ENCODE results near the gene MAP1LC3A. TPM values are rescaled to one million over a fixed set of nuclear protein-coding genes. Genes with fewer than 3 reads are reported as not detected.

Gene MAP1LC3A
- total RNA-seq, 4 donors from 2014 or later = 62.4 to 139 (median 106) TPM

GRCh38 chr20:34539756-34540155, 18.8 kb upstream of the MAP1LC3A start:
- Histone ChIP-seq H3K27ac (peak overlapping the region in 1 of 4 donors; percentile 27), H3K4me3 (no peak overlapping the region), H3K9me3 (no peaks in the 10 kb centered on the region), H3K4me1 (peaks cover 0 to 15% (median 0%) of the 10 kb centered on the region in 4 donors), H3K27me3 (no peaks in the 10 kb centered on the region), H3K36me3 (peaks cover 6 to 87% (median 21%) of the 10 kb centered on the region in 3 donors)
- 93 to 95% methylated on average over 8 of the region's 8 CpGs for WGBS, 2 donors
- TF ChIP-seq POLR2A (IDR thresholded peaks at IDR 0.05) (no peak), EP300 (IDR thresholded peaks at IDR 0.05) (no peak)
- DNase-seq (ENCODE audit: low spot score in 2 of 2) = no peak

GRCh38 chr20:34540596-34541263, 17.8 kb upstream of the MAP1LC3A start:
- Histone ChIP-seq H3K4me1 (peaks cover 0 to 15% (median 0%) of the 10 kb centered on the region in 4 donors), H3K27ac (peak overlapping the region in 1 of 4 donors; percentile 27), H3K4me3 (no peak overlapping the region), H3K27me3 (no peaks in the 10 kb centered on the region), H3K9me3 (no peaks in the 10 kb centered on the region), H3K36me3 (peaks cover 4 to 77% (median 17%) of the 10 kb centered on the region in 3 donors)
- no peak for DNase-seq (ENCODE audit: low spot score in 2 of 2)
- WGBS, 2 donors = 79 to 82% methylated on average over 15 of the region's 15 CpGs
- TF ChIP-seq EP300 (IDR thresholded peaks at IDR 0.05) = no peak
- TF ChIP-seq, protein P1, sequence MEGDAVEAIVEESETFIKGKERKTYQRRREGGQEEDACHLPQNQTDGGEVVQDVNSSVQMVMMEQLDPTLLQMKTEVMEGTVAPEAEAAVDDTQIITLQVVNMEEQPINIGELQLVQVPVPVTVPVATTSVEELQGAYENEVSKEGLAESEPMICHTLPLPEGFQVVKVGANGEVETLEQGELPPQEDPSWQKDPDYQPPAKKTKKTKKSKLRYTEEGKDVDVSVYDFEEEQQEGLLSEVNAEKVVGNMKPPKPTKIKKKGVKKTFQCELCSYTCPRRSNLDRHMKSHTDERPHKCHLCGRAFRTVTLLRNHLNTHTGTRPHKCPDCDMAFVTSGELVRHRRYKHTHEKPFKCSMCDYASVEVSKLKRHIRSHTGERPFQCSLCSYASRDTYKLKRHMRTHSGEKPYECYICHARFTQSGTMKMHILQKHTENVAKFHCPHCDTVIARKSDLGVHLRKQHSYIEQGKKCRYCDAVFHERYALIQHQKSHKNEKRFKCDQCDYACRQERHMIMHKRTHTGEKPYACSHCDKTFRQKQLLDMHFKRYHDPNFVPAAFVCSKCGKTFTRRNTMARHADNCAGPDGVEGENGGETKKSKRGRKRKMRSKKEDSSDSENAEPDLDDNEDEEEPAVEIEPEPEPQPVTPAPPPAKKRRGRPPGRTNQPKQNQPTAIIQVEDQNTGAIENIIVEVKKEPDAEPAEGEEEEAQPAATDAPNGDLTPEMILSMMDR (IDR thresholded peaks at IDR 0.05) = no peak
- TF ChIP-seq POLR2A (IDR thresholded peaks at IDR 0.05) = no peak

- H3K36me3 ChIP-seq = peaks cover 4 to 71% (median 11%) of the 10 kb centered on the region in 3 donors
- no peak overlapping the region for H3K4me3 ChIP-seq
- no peaks in the 10 kb centered on the region for H3K9me3 ChIP-seq
- TF ChIP-seq EP300 (IDR thresholded peaks at IDR 0.05) = no peak
- no peak for TF ChIP-seq POLR2A (IDR thresholded peaks at IDR 0.05)
- 85 to 86% methylated on average over 13 of the region's 13 CpGs for WGBS, 2 donors
- DNase-seq (ENCODE audit: low spot score in 2 of 2) = no peak
- H3K27ac ChIP-seq = peak overlapping the region in 1 of 4 donors; percentile 5
- peaks cover 0 to 15% (median 0%) of the 10 kb centered on the region in 4 donors for H3K4me1 ChIP-seq
- no peaks in the 10 kb centered on the region for H3K27me3 ChIP-seq
These were observed 17.1 kb upstream of the MAP1LC3A start for GRCh38 chr20:34541264-34541901.

DNA sequence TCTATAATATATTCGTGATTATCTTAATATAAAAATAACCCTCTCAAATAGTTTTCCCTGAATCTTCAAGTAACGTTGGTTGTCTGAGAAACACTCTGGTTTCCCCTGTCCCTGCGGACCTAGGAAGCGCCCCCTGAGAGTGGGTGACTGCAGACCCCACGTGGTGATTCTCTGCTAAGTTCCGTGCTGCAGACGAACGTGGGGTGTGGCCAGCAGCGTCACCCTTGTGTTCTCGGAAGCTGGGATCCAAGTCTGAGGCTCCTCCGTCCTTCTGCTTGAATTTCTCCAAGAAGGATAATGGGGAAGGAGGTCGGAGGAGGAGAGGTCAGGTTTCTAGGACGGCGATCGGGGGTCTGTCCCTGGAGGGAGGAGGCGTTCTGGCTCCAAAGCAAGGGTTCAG, 16.6 kb upstream of the MAP1LC3A start:
- peaks cover 4 to 66% (median 11%) of the 10 kb centered on the region in 3 donors for H3K36me3 ChIP-seq
- 64% methylated on average over 16 of the region's 16 CpGs for WGBS, 2 donors
- no peaks in the 10 kb centered on the region for H3K9me3 ChIP-seq
- DNase-seq (ENCODE audit: low spot score in 2 of 2) = no peak
- H3K27ac ChIP-seq = peak overlapping the region in 1 of 4 donors; percentile 5
- no peak overlapping the region for H3K4me3 ChIP-seq
- H3K27me3 ChIP-seq = no peaks in the 10 kb centered on the region
- TF ChIP-seq POLR2A (IDR thresholded peaks at IDR 0.05) = no peak
- no peak for TF ChIP-seq EP300 (IDR thresholded peaks at IDR 0.05)
- TF ChIP-seq, protein P1 (IDR thresholded peaks at IDR 0.05) = no peak
- peaks cover 0 to 15% (median 0%) of the 10 kb centered on the region in 4 donors for H3K4me1 ChIP-seq

DNA sequence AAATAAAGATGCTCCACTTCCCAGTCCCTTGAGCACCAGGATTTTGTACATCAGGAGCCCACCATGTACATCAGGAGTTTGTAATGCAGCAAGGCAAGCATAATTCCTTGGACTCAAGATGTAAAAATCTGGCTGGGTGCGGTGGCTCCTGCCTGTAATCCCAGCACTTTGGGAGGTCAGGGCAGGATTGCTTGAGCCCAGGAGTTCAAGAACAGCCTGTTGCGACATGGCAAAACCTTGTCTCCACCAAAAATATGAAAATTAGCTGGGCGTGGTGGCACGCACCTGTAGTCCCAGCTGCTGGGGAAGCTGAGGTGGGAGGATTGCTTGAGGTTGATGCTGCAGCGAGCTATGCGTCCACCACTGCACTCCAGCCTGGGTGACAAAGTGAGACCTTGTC, 16.1 kb upstream of the MAP1LC3A start:
- H3K27ac ChIP-seq = peak overlapping the region in 1 of 4 donors; percentile 6
- WGBS, 2 donors = 94 to 99% methylated on average over 6 of the region's 6 CpGs
- H3K4me3 ChIP-seq = no peak overlapping the region
- TF ChIP-seq POLR2A (IDR thresholded peaks at IDR 0.05) = no peak
- no peak for TF ChIP-seq EP300 (IDR thresholded peaks at IDR 0.05)
- TF ChIP-seq, protein P1 (IDR thresholded peaks at IDR 0.05) = no peak
- no peaks in the 10 kb centered on the region for H3K9me3 ChIP-seq
- H3K27me3 ChIP-seq = no peaks in the 10 kb centered on the region
- peaks cover 4 to 60% (median 11%) of the 10 kb centered on the region in 3 donors for H3K36me3 ChIP-seq
- peaks cover 0 to 15% (median 0%) of the 10 kb centered on the region in 4 donors for H3K4me1 ChIP-seq
- DNase-seq (ENCODE audit: low spot score in 2 of 2) = no peak
